Activated naive CD4-positive, alpha-beta T cell treated with Interleukin-2 at 50 U/mL for 16 hours (primary cell): ENCODE results near the gene TBC1D4.
"Not testable (repeated sequence)": the region's sequence is repeated elsewhere in the genome, so short reads cannot be mapped to it uniquely, and the experiment has no call there.

Experiments used
- DNase-seq: peaks from one replicate; pipeline ENCODE4 v3.0.0-alpha.2; 2020

Gene TBC1D4

DNA sequence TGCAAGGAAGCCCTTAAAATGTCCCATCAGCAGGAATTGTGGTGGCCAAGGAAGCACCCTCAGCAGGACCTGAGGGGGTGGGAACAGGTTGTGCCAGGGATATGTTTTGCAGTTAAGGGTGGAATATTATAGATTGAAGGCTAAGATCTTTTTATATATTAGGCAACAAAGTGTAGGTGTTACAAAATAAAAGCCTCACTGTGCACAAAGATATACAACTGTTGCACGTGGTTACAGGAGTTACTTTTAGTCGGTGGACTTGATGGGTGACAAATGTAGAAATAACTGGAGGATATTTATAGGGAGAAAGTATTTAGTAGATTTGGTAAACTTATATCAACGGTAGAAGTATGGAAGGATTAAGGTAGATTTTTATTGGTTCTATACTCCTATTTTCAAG is 35.1 kb downstream of the TBC1D4 start:
- DNase-seq, result no peak

DNA sequence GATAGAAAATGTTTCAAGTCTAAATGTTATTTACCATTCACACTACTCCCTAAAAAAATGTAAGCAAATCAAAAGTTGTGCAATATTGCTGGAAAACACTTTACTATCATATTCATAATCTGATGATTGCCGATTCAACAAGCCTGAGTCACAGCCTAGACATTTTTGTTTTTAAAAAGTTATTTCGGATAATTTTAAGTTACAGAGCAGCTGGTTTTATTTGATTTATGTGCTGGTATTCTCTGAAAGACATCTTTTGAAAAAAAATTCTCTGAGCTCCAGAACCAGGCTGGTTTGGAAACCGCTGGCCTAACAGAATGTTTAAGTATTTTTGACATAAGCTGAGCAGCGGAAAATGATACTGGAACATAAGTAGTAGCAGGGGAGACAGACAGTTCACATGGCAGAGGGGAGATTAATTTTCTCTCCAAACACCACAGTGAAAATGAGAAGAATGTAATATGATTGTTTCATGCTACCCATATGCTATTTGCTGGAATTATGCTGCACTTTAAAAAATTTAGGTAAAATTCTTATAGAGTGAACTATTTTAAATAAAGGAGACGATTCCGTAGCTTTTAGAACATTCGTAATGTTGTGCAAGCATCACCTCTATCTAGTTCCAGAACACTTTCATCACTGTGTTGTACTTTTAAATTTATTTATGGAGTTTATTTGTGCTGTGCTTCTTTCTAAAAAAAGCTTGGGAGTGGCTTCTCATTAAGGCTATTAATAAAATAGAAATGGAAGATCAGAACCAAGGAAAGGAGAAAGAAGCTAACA is 36.1 kb downstream of the TBC1D4 start:
- DNase-seq, result no peak

DNA sequence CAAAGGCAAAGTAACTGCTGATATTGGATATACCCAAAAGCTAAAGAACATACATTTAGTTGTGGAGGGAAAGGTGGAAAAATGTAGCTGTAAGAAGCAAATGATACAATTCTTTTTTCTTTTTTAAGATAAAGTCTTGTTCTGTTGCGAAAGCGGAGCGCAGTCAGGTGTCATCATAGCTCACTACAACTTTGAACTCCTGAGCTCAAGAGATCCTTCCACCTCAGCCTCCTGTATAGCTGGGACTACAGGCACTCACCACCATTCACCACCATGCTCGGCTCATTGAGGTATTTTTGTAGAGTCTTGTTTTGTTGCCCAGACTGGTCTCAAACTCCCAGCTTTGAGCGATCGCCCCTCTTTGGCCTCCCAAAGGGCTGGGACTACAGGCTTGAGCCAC is 38.0 kb downstream of the TBC1D4 start:
- DNase-seq, result no peak

DNA sequence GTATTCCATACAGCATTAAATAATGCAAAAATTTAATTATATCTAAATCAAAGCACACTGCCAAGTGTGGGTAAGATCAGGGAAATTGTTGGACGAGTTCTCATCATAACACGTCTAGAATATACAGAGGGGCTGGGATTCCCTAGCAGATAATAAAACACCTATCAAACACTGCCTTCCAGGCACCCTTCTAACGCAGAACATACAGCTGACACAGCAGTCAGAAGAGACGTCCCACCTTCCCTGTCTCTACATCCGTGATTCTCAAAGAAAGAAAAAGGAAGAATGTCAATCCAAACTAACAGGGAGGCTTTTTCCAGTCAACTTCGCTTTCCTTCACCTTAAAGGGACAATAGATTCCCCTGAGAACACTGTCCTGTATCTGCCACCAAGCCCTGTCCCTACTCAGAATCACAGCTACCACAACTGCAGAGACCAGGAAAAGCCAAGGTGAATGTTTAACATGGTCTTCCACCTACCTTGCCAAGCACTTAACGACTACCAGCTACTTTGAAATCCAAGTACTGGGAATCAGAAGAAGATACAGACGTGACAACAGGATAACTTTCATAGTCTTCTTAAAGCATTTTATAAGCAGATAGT is 38.5 kb downstream of the TBC1D4 start:
- no peak for DNase-seq

DNA sequence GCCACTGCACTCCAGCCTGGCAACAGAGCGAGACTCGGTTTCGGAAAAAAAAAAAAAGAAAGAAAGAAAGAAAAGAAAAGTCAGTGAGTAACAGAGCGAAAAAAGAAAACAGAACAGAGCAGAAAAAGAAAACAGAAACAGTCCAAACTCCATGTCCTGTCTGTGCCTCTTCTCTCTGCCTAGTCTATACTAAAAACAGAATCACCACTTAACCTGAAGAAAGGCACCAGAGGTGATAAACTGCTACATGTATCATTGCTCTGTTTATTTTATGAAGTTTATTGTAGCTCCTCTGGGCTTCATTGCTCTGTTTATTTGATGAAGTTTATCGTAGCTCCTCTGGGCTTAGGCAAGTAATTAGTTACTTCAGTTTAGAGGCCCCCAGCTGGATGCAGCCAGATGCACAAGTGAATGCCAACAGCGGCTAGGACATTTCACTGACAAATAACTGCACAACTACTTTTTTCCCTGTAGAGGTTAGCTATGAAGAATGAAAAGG is 39.2 kb downstream of the TBC1D4 start:
- DNase-seq, result no peak

DNA sequence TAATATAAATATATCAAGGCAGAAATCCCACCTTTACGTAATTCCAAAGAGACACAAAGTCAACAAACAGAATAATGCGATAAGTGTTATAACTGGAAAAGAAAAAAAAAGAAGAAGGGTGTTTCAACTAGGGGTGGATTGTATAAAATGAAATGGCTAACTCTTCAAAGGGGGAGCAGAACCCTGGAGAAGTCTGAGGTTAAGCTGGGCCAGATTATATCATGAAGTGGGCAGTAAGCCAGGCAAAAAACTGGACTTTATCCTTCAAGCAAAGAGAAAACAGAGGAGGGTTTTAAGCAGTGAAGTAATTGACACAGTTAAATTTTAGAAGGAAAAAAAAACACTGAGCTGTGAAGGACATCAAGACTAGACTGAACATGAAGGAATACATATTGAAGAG is 41.9 kb downstream of the TBC1D4 start:
- no peak for DNase-seq

DNA sequence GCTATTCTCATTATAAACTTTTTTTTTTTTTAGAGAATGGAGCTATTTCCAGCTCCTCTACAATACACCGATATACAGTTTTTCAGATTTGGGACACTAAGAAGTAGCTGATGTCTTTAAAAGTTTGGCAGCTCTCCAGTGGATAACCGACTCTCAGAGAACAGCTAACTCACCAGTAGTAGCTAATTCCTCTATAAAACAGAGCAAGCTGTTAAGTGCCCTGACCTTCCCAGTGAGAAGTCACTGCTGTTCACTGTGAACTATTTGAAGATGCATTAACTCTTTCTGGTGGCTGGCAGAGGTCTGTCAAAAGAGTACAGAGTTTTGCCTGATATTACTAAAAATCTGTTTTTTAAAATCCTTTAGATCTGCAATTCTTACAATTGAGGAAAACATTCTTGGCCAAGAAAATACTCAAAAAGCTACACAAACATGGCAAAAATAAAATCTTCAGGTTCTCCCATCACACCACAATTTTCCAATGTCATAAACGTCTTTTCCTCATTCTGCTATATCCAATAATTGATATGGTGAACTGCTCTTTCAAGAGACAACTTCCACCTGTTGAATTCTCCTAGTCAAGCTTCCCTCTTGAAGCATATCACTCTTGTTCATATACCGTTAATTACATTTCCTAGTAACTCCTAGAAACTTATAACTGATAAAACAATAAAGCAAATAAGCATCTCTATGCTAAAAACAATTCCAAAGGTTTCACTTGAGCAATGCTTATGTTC is 44.2 kb downstream of the TBC1D4 start:
- no peak for DNase-seq

DNA sequence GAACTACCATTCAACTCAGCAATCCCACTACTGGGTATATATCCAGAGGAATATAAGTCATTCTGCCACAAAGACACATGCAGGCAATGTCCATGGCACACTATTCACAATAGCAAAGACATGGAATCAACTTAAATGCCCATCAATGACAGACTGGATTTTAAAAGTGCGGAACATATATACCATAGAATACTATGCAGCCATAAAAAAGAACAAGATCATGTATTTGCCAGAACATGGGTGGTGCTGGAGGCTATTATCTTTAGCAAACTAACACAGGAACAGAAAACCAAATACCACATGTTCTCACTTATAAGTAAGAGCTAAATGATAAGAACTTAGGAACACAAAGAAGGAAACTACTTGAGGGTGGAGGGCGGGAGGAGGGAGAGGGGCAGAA is 47.8 kb downstream of the TBC1D4 start:
- DNase-seq, result not testable (repeated sequence)

DNA sequence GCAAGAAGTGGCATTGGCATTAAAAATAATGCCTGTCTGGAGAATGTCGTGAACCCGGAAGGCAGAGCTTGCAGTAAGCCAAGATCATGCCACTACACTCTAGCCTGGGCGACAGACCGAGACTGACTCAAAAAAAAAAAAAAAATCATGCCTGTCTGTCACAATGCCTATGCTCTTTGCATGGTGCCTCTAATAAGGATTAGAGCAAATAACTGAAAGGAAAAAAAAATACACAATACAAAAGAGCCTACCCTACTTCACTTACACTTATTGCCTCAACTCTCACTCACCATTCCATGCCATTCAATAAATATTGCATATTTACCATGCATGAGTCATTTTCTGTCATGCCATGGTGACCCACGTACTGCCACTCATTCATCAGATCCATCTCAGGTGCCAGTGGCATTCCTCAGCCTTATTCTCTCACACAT is 49.1 kb downstream of the TBC1D4 start:
- no peak for DNase-seq

DNA sequence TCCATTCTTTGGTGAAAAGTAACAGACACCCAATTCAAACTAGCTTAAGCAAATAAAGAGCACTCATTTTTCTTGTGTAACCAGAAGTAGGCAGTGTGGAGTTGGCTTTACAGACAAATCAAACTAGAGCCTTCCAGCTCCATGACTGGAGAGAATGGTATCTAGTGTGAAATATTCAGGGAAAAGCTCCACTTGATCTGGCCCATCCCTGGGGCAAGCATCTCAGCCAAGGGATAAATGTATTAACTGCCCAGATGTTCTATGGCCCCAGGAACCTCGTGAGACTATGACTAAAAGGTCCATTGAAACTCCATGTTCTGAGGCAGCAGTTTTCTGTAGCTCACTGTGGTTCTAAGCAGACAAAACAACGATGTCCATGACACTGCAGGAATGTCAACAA is 49.9 kb downstream of the TBC1D4 start:
- no peak for DNase-seq

DNA sequence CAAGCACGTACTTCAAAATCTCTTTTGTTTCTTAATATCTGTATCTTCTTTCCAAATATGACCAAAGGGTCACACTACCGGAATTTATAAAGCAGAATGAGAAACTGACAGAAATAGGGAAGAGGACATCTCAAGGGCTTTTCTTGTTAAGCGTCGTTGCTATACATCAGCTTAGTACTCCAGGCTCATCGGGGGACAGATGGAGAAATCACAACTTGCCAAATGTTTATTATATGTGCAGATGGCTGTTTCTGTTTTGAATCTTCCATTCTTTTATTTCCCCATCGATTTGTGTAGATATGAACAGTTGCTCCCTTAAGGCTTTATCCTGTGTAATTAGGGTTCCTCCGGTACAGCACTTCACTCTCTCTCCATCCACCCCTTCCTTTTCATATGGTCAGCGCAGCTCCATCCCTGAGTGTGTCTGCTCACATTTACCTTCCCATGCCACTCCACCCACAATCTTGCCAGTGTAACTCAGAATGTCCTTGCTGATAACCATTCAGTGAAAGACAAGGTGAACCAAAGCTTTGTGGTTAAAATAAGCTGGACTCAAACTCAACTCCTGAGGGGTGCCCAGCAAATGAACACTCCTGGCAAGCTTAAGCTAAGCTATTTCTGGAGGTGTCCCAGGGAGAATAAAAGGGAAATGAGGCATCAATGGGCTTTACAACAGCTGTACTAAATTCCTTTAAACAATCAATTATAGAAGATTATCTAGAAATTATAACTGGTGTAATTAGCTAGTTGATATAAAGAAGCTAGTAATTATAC is 51.3 kb downstream of the TBC1D4 start:
- DNase-seq, result no peak

DNA sequence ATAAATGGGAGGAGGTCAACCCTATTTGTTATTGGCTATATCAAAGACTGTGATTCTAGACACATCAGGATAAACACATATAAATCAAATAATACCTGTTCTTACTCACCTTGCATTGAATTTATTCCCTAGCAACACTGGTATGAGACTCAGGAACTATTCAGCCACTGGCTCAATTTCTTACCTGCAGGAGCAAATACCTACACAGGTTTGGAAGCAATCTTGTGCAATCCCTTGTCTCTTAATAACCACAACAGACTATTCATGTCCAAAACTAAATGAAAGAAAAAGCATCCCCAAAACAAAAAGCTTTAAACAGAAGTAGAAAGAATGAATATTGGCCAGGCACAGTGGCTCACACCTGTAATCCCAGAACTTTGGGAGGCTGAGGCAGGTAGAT is 55.5 kb downstream of the TBC1D4 start:
- no peak for DNase-seq

DNA sequence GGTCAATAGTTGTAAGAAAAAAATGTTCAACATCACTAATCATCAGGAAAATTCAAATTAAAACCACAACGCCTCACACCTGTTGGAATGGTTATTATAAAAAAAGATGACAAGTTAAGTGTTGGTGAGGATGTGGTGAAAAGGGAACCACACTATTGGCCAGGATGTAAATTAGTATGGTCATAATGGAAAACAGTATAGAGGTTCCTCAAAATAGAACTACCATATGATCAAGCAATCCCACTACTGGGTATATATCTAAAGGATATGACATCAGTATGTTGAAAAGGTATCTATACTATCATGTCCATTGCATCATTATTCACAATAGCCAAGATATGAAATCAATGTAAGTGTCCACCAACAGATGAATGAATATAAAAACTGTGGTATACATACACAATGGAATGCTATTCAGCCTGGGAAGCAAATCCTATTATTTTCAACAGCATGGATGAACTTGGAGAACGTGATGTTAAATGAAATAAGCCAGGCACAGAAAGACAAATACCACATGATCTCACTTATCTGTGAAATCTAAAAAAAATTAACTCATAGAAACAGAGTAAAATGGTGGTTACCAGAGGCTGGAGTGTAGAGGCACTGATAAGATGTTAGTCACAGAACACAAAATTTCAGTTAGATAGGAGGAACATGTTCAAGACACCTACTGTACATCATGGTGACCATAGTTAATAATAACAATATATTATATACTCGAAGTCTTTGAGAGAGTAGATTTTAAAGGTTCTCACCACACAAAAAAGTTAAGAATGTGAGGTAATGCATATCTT is 56.6 kb downstream of the TBC1D4 start:
- no peak for DNase-seq

DNA sequence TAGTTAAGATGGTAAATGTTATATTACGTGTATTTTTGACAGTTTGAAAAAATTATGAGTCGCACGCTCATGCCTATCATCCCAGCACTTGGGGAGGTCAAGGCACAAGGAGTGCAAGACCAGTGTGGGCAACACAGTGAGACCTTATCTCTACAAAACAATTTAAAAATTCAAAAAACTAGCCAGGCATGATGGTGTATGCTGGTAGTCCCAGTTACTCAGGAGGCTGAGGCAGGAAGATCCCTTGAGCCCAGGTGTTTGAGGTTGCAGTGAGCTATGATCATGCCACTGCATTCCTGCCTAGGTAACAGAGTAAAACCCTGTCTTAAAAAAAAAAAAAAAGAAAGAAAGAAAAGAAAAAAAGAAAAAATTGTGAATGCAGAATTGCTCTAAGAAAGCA is 58.0 kb downstream of the TBC1D4 start:
- DNase-seq, result no peak

DNA sequence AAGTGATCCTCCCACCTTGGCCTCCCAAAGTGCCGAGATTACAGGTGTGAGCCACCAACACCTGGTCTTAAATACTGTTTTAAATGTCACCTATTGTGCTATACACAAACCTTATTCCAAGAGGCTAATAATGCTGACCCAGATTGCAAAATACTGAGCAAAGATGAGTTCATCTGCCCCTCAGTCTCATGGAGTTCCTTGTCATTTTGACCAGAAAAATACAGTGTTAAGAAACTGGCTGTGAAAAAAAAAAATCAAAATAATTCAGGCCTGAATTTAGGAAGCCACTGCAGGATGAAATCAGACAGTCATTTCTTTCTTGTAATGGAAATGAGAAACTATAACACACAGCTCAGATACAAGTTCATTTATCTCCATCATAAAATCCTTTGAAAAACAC is 59.9 kb downstream of the TBC1D4 start:
- DNase-seq, result no peak

DNA sequence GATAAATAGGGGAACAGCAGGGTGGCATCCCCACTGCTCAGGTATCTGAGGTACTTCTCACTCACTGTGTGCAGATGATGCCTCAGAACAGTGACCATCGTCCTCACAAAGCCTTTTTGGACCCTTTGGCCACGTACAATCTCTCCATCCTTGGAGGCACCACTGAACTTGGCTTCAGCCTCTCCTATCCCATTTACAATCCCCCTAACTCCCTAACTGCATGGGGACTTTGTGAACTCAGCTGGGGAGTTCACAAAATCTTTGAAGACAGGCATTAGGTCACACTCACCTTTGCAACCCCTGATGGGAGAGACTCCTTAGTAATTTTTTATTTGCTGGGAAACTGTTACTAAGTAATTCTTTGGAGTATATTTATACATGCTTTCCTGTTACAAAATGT is 60.8 kb downstream of the TBC1D4 start:
- DNase-seq, result no peak

DNA sequence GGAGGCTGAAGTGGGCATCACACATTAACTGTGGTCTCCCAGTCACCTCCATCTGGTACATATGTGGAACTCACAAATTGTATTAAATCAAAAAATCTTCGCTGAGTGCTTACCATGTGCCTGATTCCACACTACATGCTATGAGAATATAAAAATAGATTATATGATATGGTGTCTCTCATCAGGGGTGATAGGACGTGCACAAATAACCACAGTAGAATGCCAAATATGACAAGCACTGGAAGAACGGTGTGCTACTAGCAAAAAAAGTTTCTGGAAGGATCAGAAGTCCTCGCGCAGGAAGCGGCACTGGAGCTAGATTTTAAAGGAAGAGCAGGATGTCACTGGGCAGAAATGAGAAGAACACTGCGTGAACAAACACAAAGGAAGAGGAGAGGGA is 62.3 kb downstream of the TBC1D4 start:
- no peak for DNase-seq

DNA sequence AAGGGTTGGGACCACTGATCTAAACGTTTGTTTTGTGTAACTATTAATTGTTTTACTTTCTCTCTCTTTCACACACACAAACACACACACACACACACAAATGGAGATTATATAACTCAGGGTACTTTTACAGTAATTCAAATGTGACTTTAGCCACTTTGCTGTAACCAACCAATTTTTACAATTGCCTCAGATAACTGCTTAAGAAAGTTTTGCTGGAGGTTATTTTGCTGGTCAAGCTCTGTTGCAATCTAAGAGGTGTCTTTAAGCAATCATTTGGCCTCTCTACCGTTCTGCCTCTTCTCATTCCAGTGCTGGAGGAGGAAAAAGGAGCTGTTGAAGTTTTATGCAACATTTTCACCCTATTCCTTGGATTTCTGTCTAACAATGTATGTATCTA is 63.0 kb downstream of the TBC1D4 start:
- DNase-seq, result no peak

DNA sequence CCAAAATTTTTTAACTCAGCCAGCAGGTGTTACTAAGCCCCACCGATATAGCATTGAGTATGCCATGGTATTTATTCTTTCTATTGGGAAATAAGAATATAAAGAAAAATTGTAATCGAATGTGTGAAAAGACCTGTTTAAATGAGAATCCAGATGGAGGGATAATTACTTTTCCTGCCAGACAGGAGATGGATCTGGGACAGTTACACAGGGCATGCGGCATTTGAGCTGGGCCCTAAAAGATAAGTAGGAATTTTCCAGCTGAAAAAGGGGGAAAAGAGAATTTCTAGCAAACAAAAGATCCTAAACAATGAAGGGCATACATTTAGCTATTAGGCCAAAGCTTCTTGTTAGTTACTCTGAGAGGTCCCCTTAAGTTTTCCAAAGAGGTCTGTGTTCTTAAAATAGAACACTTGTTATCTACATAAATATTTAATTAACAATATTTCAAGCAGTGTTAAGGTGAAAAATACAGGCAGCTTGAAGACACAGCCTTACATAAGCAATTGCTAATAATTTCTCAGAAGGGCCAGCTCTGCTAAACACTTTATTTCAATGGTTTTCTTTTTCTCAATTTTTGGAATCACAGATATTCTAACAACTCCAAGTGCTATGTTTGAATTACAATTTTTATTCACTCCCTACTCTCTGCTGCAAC is 63.7 kb downstream of the TBC1D4 start:
- no peak for DNase-seq

DNA sequence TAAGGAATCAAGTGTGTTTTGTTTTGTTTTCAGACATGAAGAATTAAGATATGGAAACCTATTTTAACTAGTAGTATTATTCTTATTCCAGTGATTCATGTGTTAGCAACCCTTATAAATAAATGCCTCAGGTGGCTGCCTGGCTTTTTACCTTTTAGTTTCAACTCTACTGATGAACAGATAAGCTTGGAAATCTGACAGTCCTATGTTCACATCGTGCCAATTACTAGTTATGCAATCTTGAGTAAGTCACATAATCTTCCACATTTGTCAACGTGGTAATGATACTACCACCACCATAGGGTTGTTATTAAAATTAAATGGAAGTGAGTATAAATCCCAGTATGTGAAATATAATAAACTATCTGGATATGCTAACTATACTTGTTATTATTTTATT is 64.3 kb downstream of the TBC1D4 start:
- DNase-seq, result no peak

DNA sequence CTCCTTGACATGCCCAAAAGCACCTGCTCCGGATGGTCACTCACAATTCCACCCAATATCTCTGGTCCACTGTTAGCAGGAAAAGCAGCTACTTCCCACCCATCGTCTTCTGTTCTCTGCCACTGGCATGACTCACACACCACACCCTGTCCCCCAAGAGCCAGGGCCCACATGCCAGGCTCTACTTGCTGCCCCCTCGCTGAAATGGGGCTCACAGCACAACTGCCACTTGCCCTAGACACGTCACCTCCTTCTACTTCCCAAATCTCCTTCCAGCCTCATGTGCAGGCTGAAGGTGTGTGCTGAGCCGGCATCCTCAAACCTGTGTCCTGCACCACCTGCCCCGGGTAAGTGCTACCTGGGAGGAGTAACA is 65.0 kb downstream of the TBC1D4 start:
- no peak for DNase-seq
